Hypothalamus (tissue), 51 donors: ENCODE measurements around the gene ZNF267.
"Not testable (repeated sequence)": the region's sequence is repeated elsewhere in the genome, so short reads cannot be mapped to it uniquely, and the experiment has no call there.

ENCODE experiments used
- DNase-seq, 51 donors: peaks; one replicate each; lab custom pipeline; 2025; lab: John Stamatoyannopoulos, UW

The ZNF267 gene

GRCh38 chr16:31877876-31878642 is 4.5 kb downstream of the ZNF267 start:
- DNase-seq = no peak

- no peak for DNase-seq
Observed at GRCh38 chr16:31879937-31880321, 6.3 kb downstream of the ZNF267 start.

- peak in 1 of 51 donors; percentile 17 for DNase-seq
Observed at GRCh38 chr16:31880322-31880979, 6.8 kb downstream of the ZNF267 start.

- DNase-seq = no peak
Observed at GRCh38 chr16:31886227-31886626, 12.6 kb downstream of the ZNF267 start.

GRCh38 chr16:31888735-31889134 is 15.1 kb downstream of the ZNF267 start:
- DNase-seq = no peak

GRCh38 chr16:31892111-31892510 is 18.5 kb downstream of the ZNF267 start:
- DNase-seq = not testable (repeated sequence)

- DNase-seq = no peak
Observed at GRCh38 chr16:31893824-31894223, 20.2 kb downstream of the ZNF267 start.

- DNase-seq = no peak
Observed at GRCh38 chr16:31897283-31897682, 23.7 kb downstream of the ZNF267 start.

- DNase-seq = no peak
Observed at GRCh38 chr16:31899505-31899904, 25.9 kb downstream of the ZNF267 start.

- not testable (repeated sequence) for DNase-seq
Observed at GRCh38 chr16:31904571-31904970, 31.0 kb downstream of the ZNF267 start.

GRCh38 chr16:31913668-31914067 is 40.1 kb downstream of the ZNF267 start:
- DNase-seq = no peak

GRCh38 chr16:31916056-31916488 is 42.5 kb downstream of the ZNF267 start:
- no peak for DNase-seq

GRCh38 chr16:31920373-31920772 is 46.8 kb downstream of the ZNF267 start:
- no peak for DNase-seq

GRCh38 chr16:31951806-31952205 is 78.2 kb downstream of the ZNF267 start:
- DNase-seq = not testable (repeated sequence)

GRCh38 chr16:31952206-31952605 is 78.6 kb downstream of the ZNF267 start:
- not testable (repeated sequence) for DNase-seq

GRCh38 chr16:31956221-31956620 is 82.6 kb downstream of the ZNF267 start:
- DNase-seq = not testable (repeated sequence)

- DNase-seq = not testable (repeated sequence)
Observed at GRCh38 chr16:31960186-31960910, 86.7 kb downstream of the ZNF267 start.
